Epithelial cell of proximal tubule (primary cell): ENCODE results near the gene SLC15A1. TPM values are rescaled to one million over a fixed set of nuclear protein-coding genes. Genes with fewer than 3 reads are reported as not detected.

Experiments
- DNase-seq: peaks from one replicate; pipeline ENCODE4 v3.0.0-alpha.2; 2011; ENCODE audit warnings: low read depth
- H3K4me3 ChIP-seq: 2 replicates; pipeline ENCODE4 v1.5.1; 2011; ENCODE audit warnings: low read depth, mild to moderate bottlenecking, low read length
- total RNA-seq: library from RNA; depleted of rRNA; stranded (reverse); fragments of >200 nt; gene quantifications from 2 replicates; pipeline ENCODE4 v1.2.3, GENCODE V29; 2015
- TF ChIP-seq, protein P1 (sequence below): conservative IDR thresholded peaks from 2 replicates; pipeline ENCODE4 v1.5.1; 2012; ENCODE audit warnings: low read depth, mild to moderate bottlenecking, low read length

SLC15A1 gene
- total RNA-seq, 1 donor from 2014 or later = 4.6 TPM

DNA sequence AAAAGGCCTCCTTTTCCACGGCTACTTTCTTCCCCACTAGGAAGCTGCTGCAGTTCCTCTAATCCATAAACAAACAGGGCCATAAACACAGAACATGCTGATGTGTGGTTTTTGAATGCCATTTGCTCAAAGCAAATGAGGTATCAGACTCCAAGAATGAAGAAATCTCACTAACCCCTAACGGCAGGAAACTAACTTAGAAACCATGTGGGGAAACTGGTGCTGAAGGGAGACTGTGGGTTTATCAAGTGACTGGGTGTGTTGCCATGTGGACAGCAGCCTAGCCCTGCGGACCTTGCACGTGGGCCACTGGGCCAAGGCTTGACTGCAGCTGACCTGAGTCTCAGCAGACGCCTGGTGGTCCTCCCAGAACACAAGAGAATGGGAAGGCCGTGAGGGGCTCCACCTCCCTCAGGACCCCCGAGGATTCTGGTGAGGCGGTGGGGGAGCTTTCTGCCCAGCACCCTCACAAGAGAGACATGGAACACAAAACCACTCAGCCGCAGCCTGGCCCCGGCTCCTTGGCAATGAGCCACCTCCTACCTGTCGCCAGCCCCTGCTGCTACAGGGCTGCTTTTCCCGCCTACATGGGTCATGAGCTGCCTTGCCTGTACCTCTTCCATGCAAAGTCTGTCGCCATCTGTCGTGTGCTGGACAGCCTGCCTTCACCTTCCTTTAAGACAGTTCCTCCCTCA is 10.6 kb downstream of the SLC15A1 start:
- H3K4me3 ChIP-seq = no peak overlapping the region
- no peak for DNase-seq
- TF ChIP-seq, protein P1, sequence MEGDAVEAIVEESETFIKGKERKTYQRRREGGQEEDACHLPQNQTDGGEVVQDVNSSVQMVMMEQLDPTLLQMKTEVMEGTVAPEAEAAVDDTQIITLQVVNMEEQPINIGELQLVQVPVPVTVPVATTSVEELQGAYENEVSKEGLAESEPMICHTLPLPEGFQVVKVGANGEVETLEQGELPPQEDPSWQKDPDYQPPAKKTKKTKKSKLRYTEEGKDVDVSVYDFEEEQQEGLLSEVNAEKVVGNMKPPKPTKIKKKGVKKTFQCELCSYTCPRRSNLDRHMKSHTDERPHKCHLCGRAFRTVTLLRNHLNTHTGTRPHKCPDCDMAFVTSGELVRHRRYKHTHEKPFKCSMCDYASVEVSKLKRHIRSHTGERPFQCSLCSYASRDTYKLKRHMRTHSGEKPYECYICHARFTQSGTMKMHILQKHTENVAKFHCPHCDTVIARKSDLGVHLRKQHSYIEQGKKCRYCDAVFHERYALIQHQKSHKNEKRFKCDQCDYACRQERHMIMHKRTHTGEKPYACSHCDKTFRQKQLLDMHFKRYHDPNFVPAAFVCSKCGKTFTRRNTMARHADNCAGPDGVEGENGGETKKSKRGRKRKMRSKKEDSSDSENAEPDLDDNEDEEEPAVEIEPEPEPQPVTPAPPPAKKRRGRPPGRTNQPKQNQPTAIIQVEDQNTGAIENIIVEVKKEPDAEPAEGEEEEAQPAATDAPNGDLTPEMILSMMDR = no peak

DNA sequence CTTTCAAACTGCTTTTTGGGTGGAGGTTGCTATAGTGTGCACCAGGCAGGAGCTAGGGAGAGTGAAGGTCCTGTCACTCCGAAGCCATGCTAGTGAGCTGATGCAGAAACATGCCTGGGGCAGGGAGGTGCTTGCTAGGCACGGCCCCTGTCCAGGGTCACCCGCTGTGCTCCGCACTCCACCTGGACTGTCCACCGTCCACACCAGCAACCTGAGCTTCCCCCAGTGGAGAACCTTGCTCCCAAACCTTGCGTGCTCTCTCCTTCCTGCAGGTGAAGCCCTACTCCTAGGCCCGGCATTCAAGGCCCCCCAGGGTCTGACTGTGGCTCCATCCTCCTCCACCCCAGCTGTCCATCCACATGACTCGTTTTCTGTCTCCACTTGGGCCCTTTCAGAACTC is 12.3 kb downstream of the SLC15A1 start:
- no peak for DNase-seq
- no peak overlapping the region for H3K4me3 ChIP-seq
- TF ChIP-seq, protein P1 = no peak

DNA sequence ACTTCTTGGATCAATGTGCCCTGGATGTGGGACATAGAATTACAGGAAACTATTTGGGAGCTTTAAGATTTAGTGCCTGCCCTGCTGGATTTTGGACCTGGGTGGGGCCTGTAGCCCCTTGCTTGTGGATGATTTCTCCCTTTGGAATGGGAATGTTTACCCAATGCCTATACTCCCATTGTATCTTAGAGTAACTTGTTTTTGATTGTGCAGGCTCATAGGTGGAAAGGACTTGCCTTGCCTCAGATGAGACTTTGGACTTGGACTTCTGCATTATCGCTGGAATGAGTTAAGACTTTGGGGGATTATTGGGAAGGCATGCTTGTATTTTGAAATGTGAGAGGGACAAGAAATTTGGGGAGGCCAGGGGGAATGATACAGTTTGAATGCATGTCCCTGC is 13.5 kb downstream of the SLC15A1 start:
- no peak for DNase-seq
- H3K4me3 ChIP-seq = no peak overlapping the region
- TF ChIP-seq, protein P1 = no peak

DNA sequence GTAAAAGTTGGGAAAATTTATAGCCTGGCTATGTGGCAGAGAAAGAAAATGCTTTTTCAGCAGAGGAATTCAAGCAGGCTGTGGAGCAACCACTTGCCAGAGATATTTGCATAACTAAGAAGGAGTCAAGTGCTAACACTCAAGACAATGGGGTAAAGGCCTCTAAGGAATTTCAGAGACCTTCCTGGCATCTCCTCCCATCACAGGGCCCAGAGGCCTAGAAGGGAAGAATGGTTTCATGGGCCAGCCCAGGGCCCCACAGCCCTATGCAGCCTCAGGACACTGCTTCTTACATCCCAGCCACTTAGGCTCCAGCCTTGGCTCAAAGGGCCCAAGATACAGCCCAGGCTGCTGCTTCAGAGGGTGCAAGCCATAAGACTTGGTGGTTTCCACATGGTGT is 14.3 kb downstream of the SLC15A1 start:
- H3K4me3 ChIP-seq = no peak overlapping the region
- no peak for DNase-seq
- TF ChIP-seq, protein P1 = no peak

DNA sequence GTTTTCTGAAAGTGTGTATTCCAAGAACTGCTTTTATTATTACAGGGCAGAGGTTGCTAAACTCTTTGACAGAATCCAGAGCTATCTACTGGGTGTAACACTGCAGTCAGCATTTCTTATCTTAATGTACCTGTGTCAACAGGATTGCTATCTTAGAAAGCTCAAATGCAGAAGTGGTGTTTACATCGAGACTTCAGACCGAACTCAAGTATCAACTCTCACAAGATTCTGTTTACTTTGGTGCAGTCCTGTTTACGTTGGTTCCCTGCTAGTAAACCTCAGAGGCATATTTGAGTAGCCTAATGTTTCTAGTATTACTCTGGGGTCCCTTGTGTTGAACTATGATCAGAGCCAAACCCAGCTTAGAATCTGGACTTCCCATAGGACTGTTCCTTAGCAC is 20.5 kb downstream of the SLC15A1 start:
- no peak for DNase-seq
- TF ChIP-seq, protein P1 = no peak
- H3K4me3 ChIP-seq = no peak overlapping the region

DNA sequence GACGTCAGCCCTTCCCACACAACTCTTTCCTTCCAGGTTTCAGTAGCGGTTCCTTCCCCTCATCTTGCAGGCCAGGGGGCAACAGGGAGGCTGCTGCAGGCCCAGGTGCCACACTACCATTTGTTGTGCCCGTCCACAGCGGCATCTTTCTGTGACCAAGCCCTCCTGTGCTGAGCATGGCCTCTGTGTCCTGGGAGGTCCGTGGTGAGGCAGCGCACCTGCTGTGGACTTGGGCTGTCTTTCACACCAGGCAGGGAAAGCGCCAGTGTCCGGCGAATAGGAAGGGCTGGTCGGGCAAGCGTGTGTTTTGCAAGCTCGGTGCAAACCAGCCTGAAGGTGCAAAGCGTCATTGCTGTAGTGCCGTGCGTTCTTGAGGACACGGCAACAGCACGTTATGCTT is 21.4 kb downstream of the SLC15A1 start:
- H3K4me3 ChIP-seq = no peak overlapping the region
- TF ChIP-seq, protein P1 = no peak
- no peak for DNase-seq

DNA sequence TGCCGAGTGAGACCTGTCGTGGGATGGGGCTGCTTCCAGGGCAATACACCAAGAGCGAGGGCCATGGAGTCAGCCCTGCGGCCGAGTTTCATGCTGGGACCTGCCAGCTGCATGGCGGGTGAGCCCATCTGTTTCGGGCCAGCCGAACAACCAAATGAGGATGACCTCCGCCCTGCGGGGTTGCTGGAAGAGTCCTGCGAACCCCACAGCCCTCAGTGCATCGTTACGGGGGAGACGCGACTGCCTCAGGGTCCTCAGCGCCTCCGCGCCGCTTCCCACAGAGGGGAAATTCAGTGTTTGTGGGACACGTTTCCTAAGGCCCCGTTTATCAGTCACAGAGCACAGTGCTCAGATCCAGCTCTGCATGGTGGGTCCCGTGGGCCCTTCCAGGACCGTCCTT is 22.0 kb downstream of the SLC15A1 start:
- no peak for DNase-seq
- TF ChIP-seq, protein P1 = no peak
- H3K4me3 ChIP-seq = no peak overlapping the region
